Parathyroid adenoma (tissue), 2 donors: ENCODE measurements around the gene FAM163B.

Source experiments
- H2AFZ ChIP-seq: fragments of 300-600 bp; sonication (generic); one replicate; pipeline ENCODE4 v1.7.0; 2017; ENCODE audit warnings: antibody characterized with exemption, mild to moderate bottlenecking
- H3K27ac ChIP-seq: fragments of 300-600 bp; sonication (generic); one replicate; pipeline ENCODE4 v1.7.0; 2017
- H3K27me3 ChIP-seq: fragments of 300-600 bp; sonication (generic); one replicate; pipeline ENCODE4 v1.7.0; 2017; ENCODE audit warnings: low read length; ENCODE audit not compliant: control insufficient read depth, insufficient read depth
- H3K36me3 ChIP-seq: fragments of 300-600 bp; sonication (generic); one replicate; pipeline ENCODE4 v1.7.0; 2017; ENCODE audit warnings: low read length; ENCODE audit not compliant: control insufficient read depth, insufficient read depth
- H3K4me1 ChIP-seq: fragments of 300-600 bp; sonication (generic); one replicate; pipeline ENCODE4 v1.7.0; 2017; ENCODE audit warnings: control low read depth
- H3K4me2 ChIP-seq: fragments of 300-600 bp; sonication (generic); one replicate; pipeline ENCODE4 v1.7.0; 2017; ENCODE audit warnings: low read length
- H3K4me3 ChIP-seq: fragments of 300-600 bp; sonication (generic); one replicate; pipeline ENCODE4 v1.7.0; 2017; ENCODE audit warnings: low read depth, low read length
- H3K79me2 ChIP-seq: fragments of 300-600 bp; sonication (generic); one replicate; pipeline ENCODE4 v1.7.0; 2017; ENCODE audit warnings: control low read depth
- H3K9ac ChIP-seq: fragments of 300-600 bp; sonication (generic); one replicate; pipeline ENCODE4 v1.7.0; 2017; ENCODE audit warnings: mild to moderate bottlenecking
- H3K9me3 ChIP-seq: fragments of 300-600 bp; sonication (generic); one replicate; pipeline ENCODE4 v1.7.0; 2017; ENCODE audit warnings: low read length; ENCODE audit not compliant: control insufficient read depth
- TF ChIP-seq, protein P1 (sequence below): fragments of 300-600 bp; sonication (generic); IDR thresholded peaks from one replicate; pipeline ENCODE4 v1.7.0; 2017; ENCODE audit warnings: antibody characterized with exemption, mild to moderate bottlenecking
- donor health status: primary hyperparathyroidism.

FAM163B gene

GRCh38 chr9:133558191-133559126 is 50.7 kb downstream of the FAM163B start:
- H3K36me3 ChIP-seq = no peaks in the 10 kb centered on the region
- H3K27me3 ChIP-seq = no peaks in the 10 kb centered on the region
- no peaks in the 10 kb centered on the region for H3K4me1 ChIP-seq
- no peak overlapping the region for H3K4me2 ChIP-seq
- no peak overlapping the region for H3K27ac ChIP-seq
- no peak overlapping the region for H3K9ac ChIP-seq
- H3K4me3 ChIP-seq = no peak overlapping the region
- H3K9me3 ChIP-seq = no peaks in the 10 kb centered on the region
- TF ChIP-seq, protein P1, sequence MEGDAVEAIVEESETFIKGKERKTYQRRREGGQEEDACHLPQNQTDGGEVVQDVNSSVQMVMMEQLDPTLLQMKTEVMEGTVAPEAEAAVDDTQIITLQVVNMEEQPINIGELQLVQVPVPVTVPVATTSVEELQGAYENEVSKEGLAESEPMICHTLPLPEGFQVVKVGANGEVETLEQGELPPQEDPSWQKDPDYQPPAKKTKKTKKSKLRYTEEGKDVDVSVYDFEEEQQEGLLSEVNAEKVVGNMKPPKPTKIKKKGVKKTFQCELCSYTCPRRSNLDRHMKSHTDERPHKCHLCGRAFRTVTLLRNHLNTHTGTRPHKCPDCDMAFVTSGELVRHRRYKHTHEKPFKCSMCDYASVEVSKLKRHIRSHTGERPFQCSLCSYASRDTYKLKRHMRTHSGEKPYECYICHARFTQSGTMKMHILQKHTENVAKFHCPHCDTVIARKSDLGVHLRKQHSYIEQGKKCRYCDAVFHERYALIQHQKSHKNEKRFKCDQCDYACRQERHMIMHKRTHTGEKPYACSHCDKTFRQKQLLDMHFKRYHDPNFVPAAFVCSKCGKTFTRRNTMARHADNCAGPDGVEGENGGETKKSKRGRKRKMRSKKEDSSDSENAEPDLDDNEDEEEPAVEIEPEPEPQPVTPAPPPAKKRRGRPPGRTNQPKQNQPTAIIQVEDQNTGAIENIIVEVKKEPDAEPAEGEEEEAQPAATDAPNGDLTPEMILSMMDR = no peak
- H3K79me2 ChIP-seq = no peaks in the 10 kb centered on the region
- H2AFZ ChIP-seq = no peak overlapping the region

GRCh38 chr9:133557581-133557980 is 51.6 kb downstream of the FAM163B start:
- Histone ChIP-seq H3K27ac (no peak overlapping the region), H3K9me3 (no peaks in the 10 kb centered on the region), H2AFZ (no peak overlapping the region), H3K36me3 (no peaks in the 10 kb centered on the region), H3K4me1 (no peaks in the 10 kb centered on the region), H3K4me3 (no peak overlapping the region), H3K4me2 (no peak overlapping the region), H3K9ac (no peak overlapping the region), H3K27me3 (no peaks in the 10 kb centered on the region), H3K79me2 (no peaks in the 10 kb centered on the region)
- TF ChIP-seq, protein P1 = no peak

DNA sequence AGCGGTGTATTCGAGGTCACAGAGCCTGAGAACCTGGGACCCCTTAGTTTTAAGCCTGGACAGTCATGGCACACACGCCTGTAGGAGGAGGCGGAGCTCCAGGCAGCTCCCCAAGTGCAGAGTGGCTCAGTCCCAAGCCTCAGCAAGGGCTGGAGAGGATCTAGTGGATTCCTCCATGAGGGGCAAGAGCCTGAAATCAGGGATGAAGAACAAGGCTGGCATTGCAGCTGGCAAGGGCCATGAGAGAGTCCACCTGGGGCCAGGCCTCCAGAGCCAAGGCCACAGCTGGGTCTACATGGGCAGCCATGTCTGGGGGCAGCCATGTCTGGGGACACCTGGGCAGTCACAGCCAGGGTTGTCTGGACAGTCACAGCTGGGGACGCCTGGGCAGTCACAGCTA is 52.8 kb downstream of the FAM163B start:
- no peak overlapping the region for H3K4me2 ChIP-seq
- H3K4me3 ChIP-seq = no peak overlapping the region
- no peaks in the 10 kb centered on the region for H3K27me3 ChIP-seq
- no peaks in the 10 kb centered on the region for H3K9me3 ChIP-seq
- H3K4me1 ChIP-seq = no peaks in the 10 kb centered on the region
- no peak overlapping the region for H3K9ac ChIP-seq
- no peaks in the 10 kb centered on the region for H3K79me2 ChIP-seq
- H2AFZ ChIP-seq = no peak overlapping the region
- TF ChIP-seq, protein P1 = no peak
- H3K27ac ChIP-seq = no peak overlapping the region
- no peaks in the 10 kb centered on the region for H3K36me3 ChIP-seq

GRCh38 chr9:133554729-133555128 is 54.5 kb downstream of the FAM163B start:
- Histone ChIP-seq H3K4me2 (no peak overlapping the region), H2AFZ (no peak overlapping the region)

More at GRCh38 chr9:133554729-133555128, 54.5 kb downstream of the FAM163B start:
- no peak overlapping the region for H3K27ac ChIP-seq
- H3K79me2 ChIP-seq = no peaks in the 10 kb centered on the region
- TF ChIP-seq, protein P1 = no peak
- no peaks in the 10 kb centered on the region for H3K27me3 ChIP-seq
- H3K9ac ChIP-seq = no peak overlapping the region
- no peaks in the 10 kb centered on the region for H3K9me3 ChIP-seq
- H3K36me3 ChIP-seq = no peaks in the 10 kb centered on the region
- H3K4me3 ChIP-seq = no peak overlapping the region
- no peaks in the 10 kb centered on the region for H3K4me1 ChIP-seq
